ENCODE data around the gene BANK1. TPM values are rescaled to one million over a fixed set of nuclear protein-coding genes. Genes with fewer than 3 reads are reported as not detected.

Gene BANK1
- total and polyA plus RNA-seq, 2 donors (not counting 1 experiment from before 2014, with no cell fraction given) = 0.20 to 0.83 TPM

DNA sequence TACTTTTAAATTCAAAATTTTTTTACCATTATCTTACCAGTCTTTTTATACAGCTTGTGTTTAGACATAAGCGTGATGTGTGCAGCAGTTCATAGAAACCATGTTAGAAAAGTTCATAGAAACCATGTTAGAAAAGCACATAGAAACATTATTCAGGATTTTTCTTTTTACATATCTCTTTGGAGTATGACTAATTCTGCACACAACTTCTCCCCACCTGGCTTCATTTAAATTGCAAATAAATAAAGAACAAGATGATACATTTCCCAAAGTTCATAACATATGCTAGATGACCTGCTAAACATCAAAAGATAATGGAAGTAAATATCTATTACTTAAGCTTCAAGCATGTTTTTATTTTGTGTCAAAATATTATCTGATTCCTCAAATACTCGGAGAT is 201.9 kb downstream of the BANK1 start:
- Histone ChIP-seq H3K9me3 (ENCODE audit: control insufficient read depth, insufficient read depth, low read depth, low read length) (no peaks in the 10 kb centered on the region), H2AFZ (ENCODE audit: low read length) (no peak overlapping the region), H3K9ac (ENCODE audit: insufficient read depth, low read length) (no peak overlapping the region), H3K4me3 (replicated peaks in 1 of 4; ENCODE audit: control extremely low read depth in 1 of 4, insufficient read depth in 1 of 4, low read depth in 3 of 4, low read length in 4 of 4) (no peak overlapping the region), H3K4me1 (ENCODE audit: control insufficient read depth, extremely low read depth, insufficient read depth, low read length) (no peaks in the 10 kb centered on the region), H4K20me1 (ENCODE audit: control insufficient read depth, extremely low read depth, insufficient read depth, low read length) (no peaks in the 10 kb centered on the region), H3K4me2 (ENCODE audit: extremely low read depth, insufficient read depth, low read length) (no peak overlapping the region), H3K27me3 (ENCODE audit: control insufficient read depth, insufficient read depth, low read length) (no peaks in the 10 kb centered on the region), H3K27ac (ENCODE audit: insufficient read depth, low read length) (no peak overlapping the region), H3K79me2 (ENCODE audit: control insufficient read depth, insufficient read depth, low read length) (no peaks in the 10 kb centered on the region), H3K36me3 (ENCODE audit: control insufficient read depth, insufficient read depth, low read length) (no peaks in the 10 kb centered on the region)
- no peak for DNase-seq (ENCODE audit: low read depth in 2 of 2)
- TF ChIP-seq, protein P1, sequence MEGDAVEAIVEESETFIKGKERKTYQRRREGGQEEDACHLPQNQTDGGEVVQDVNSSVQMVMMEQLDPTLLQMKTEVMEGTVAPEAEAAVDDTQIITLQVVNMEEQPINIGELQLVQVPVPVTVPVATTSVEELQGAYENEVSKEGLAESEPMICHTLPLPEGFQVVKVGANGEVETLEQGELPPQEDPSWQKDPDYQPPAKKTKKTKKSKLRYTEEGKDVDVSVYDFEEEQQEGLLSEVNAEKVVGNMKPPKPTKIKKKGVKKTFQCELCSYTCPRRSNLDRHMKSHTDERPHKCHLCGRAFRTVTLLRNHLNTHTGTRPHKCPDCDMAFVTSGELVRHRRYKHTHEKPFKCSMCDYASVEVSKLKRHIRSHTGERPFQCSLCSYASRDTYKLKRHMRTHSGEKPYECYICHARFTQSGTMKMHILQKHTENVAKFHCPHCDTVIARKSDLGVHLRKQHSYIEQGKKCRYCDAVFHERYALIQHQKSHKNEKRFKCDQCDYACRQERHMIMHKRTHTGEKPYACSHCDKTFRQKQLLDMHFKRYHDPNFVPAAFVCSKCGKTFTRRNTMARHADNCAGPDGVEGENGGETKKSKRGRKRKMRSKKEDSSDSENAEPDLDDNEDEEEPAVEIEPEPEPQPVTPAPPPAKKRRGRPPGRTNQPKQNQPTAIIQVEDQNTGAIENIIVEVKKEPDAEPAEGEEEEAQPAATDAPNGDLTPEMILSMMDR (conservative IDR thresholded peaks at IDR 0.05 in 1 of 2, IDR thresholded peaks at IDR 0.05 in 1 of 2; ENCODE audit: low read depth in 1 of 2, low read length in 2 of 2) = no peak
- no peak for TF ChIP-seq EZH2 (IDR thresholded peaks at IDR 0.05; ENCODE audit: low read length, missing control alignments)

DNA sequence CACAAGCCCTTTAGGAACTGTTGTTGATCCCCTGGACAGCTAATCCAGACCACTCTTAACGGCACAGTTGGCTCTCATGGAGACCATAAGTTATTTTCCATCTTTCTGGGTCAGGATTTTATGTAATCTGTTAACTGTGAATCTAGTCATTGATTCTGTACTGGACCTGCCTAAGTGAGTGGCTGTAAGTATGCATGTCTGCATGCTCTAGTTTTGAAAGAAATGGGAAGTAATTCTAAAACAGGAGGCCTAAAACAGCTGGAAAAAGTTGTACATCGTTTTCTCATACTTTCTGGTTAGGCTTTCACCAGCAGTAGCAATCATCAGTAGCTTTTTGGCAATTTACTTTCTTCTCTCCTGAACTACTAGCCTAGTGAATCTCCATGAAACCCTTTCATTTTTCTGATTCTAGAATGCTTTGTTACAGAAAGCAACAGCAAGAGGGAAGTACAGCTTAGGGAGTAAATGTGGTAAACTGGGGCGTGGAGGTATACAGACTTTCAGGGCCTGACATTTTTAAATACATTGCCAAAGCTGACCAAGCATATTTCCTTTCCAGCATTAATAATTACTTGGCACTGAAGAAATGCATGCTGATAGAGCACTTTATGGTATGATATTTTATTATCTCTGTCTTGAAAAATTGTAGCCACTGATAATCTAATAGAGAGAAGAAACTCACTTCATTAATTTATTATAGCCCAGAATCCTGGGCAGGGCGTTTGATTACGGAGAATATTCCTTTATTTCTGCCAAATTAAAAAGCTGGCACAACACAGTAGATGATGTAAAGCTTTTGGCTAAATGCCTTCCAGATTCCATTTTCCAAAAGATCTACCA is 202.7 kb downstream of the BANK1 start:
- Histone ChIP-seq H3K9me3 (ENCODE audit: control insufficient read depth, insufficient read depth, low read depth, low read length) (no peaks in the 10 kb centered on the region), H3K9ac (ENCODE audit: insufficient read depth, low read length) (no peak overlapping the region), H3K79me2 (ENCODE audit: control insufficient read depth, insufficient read depth, low read length) (no peaks in the 10 kb centered on the region), H3K36me3 (ENCODE audit: control insufficient read depth, insufficient read depth, low read length) (no peaks in the 10 kb centered on the region), H3K27ac (ENCODE audit: insufficient read depth, low read length) (no peak overlapping the region), H3K4me3 (replicated peaks in 1 of 4; ENCODE audit: control extremely low read depth in 1 of 4, insufficient read depth in 1 of 4, low read depth in 3 of 4, low read length in 4 of 4) (no peak overlapping the region), H4K20me1 (ENCODE audit: control insufficient read depth, extremely low read depth, insufficient read depth, low read length) (no peaks in the 10 kb centered on the region), H2AFZ (ENCODE audit: low read length) (no peak overlapping the region), H3K4me2 (ENCODE audit: extremely low read depth, insufficient read depth, low read length) (no peak overlapping the region), H3K4me1 (ENCODE audit: control insufficient read depth, extremely low read depth, insufficient read depth, low read length) (no peaks in the 10 kb centered on the region), H3K27me3 (ENCODE audit: control insufficient read depth, insufficient read depth, low read length) (no peaks in the 10 kb centered on the region)
- TF ChIP-seq EZH2 (IDR thresholded peaks at IDR 0.05; ENCODE audit: low read length, missing control alignments) = no peak
- TF ChIP-seq, protein P1 (conservative IDR thresholded peaks at IDR 0.05 in 1 of 2, IDR thresholded peaks at IDR 0.05 in 1 of 2; ENCODE audit: low read depth in 1 of 2, low read length in 2 of 2) = no peak
- peak in 1 of 2 donors; percentile 20 for DNase-seq (ENCODE audit: low read depth in 2 of 2)

GRCh38 chr4:101993842-101994775 is 203.6 kb downstream of the BANK1 start:
- H3K4me3 ChIP-seq (replicated peaks in 1 of 4; ENCODE audit: control extremely low read depth in 1 of 4, insufficient read depth in 1 of 4, low read depth in 3 of 4, low read length in 4 of 4) = no peak overlapping the region
- H3K36me3 ChIP-seq (ENCODE audit: control insufficient read depth, insufficient read depth, low read length) = no peaks in the 10 kb centered on the region
- H3K9me3 ChIP-seq (ENCODE audit: control insufficient read depth, insufficient read depth, low read depth, low read length) = no peaks in the 10 kb centered on the region
- no peaks in the 10 kb centered on the region for H3K27me3 ChIP-seq (ENCODE audit: control insufficient read depth, insufficient read depth, low read length)
- H3K79me2 ChIP-seq (ENCODE audit: control insufficient read depth, insufficient read depth, low read length) = no peaks in the 10 kb centered on the region
- no peak for DNase-seq (ENCODE audit: low read depth in 2 of 2)
- no peak for TF ChIP-seq EZH2 (IDR thresholded peaks at IDR 0.05; ENCODE audit: low read length, missing control alignments)
- TF ChIP-seq, protein P1 (conservative IDR thresholded peaks at IDR 0.05 in 1 of 2, IDR thresholded peaks at IDR 0.05 in 1 of 2; ENCODE audit: low read depth in 1 of 2, low read length in 2 of 2) = no peak
- no peaks in the 10 kb centered on the region for H3K4me1 ChIP-seq (ENCODE audit: control insufficient read depth, extremely low read depth, insufficient read depth, low read length)
- H4K20me1 ChIP-seq (ENCODE audit: control insufficient read depth, extremely low read depth, insufficient read depth, low read length) = no peaks in the 10 kb centered on the region
- H3K27ac ChIP-seq (ENCODE audit: insufficient read depth, low read length) = no peak overlapping the region
- H2AFZ ChIP-seq (ENCODE audit: low read length) = no peak overlapping the region
- no peak overlapping the region for H3K9ac ChIP-seq (ENCODE audit: insufficient read depth, low read length)
- no peak overlapping the region for H3K4me2 ChIP-seq (ENCODE audit: extremely low read depth, insufficient read depth, low read length)

Data from fibroblast of lung (primary cell).